GM12878 (cell line): Measurements from ENCODE around the gene NLGN1. TPM values are rescaled to one million over a fixed set of nuclear protein-coding genes. Genes with fewer than 3 reads are reported as not detected.

Source experiments
- ATAC-seq: fragments of 200-7000 bp; cut with Tn5 transposase; 3 replicates; pipeline ENCODE4 v1.9.1; 2020; ENCODE audit warnings: mild to moderate bottlenecking, moderate library complexity
- BruUV-seq: library from RNA; stranded (reverse); fragments of 400-500 nt; replicated peaks from 2 replicates; lab custom pipeline; 2021; lab: Mats Ljungman, UMichigan
- CTCF ChIA-PET: fragments of 300-600 bp; sonication (Branson Sonifier 250); formaldehyde crosslinking; extraction: SDS; loops from one replicate; lab custom pipeline; 2021; ENCODE audit warnings: inconsistent platforms; lab: Yijun Ruan, JAX
- POLR2A ChIA-PET: fragments of 350-600 bp; formaldehyde crosslinking; extraction: SDS; loops from one replicate; lab custom pipeline; 2021; ENCODE audit warnings: inconsistent platforms; lab: Charles Lee
- RAD21 ChIA-PET: fragments of 300-600 bp; sonication (Branson Sonifier 250); formaldehyde crosslinking; loops from one replicate; lab custom pipeline; 2023; ENCODE audit warnings: antibody characterized with exemption; ENCODE audit not compliant: unreplicated experiment; lab: Charles Lee
- SMC1A ChIA-PET: fragments of 300-600 bp; sonication (Branson Sonifier 250); formaldehyde crosslinking; loops from one replicate; lab custom pipeline; 2023; ENCODE audit not compliant: unreplicated experiment, uncharacterized antibody; lab: Charles Lee
- DNase-seq: peaks from one replicate; pipeline ENCODE4 v3.0.0-alpha.2; 2011; ENCODE audit warnings: low read depth, low spot score
- FAIRE-seq: peaks from 3 replicates; lab custom pipeline; 2011; peaks lifted over from hg19 to GRCh38; lab: Jason Lieb, UNC
- H2AFZ ChIP-seq: 2 replicates; pipeline ENCODE4 v1.6.0; 2011; ENCODE audit warnings: low read depth, low read length, control low read depth; ENCODE audit not compliant: control insufficient read depth
- H3K27ac ChIP-seq: 2 replicates; pipeline ENCODE4 v1.5.1; 2011; ENCODE audit warnings: control low read depth; ENCODE audit not compliant: control insufficient read depth, insufficient read depth
- H3K27me3 ChIP-seq, 2 experiments: replicated peaks in 1 of 2; 2 replicates each; pipeline versions ENCODE4 v1.6.0 to v1.6.1; 2011; ENCODE audit warnings: low read length in 1 of 2; ENCODE audit not compliant: control insufficient read depth in 2 of 2, insufficient read depth in 2 of 2
- H3K36me3 ChIP-seq, 2 experiments: 2 replicates each; pipeline ENCODE4 v1.5.1; 2011; ENCODE audit warnings: low read length in 1 of 2; ENCODE audit not compliant: control insufficient read depth in 2 of 2, insufficient read depth in 2 of 2
- H3K4me1 ChIP-seq: 2 replicates; pipeline ENCODE4 v1.6.1; 2011; ENCODE audit warnings: mild to moderate bottlenecking, low read length, moderate library complexity, mixed read lengths; ENCODE audit not compliant: control insufficient read depth, insufficient read depth
- H3K4me2 ChIP-seq: 2 replicates; pipeline ENCODE4 v1.6.0; 2011; ENCODE audit warnings: control low read depth; ENCODE audit not compliant: control insufficient read depth, insufficient read depth
- H3K4me3 ChIP-seq: fragments of 200-600 bp; sonication (generic); 2 replicates; pipeline ENCODE4 v1.5.1; 2016
- H3K79me2 ChIP-seq: 2 replicates; pipeline ENCODE4 v1.6.0; 2011; ENCODE audit warnings: low read length; ENCODE audit not compliant: control insufficient read depth, insufficient read depth
- H3K9ac ChIP-seq: 2 replicates; pipeline ENCODE4 v1.8.0; 2011; ENCODE audit warnings: low read length, control low read depth, mixed read lengths; ENCODE audit not compliant: control insufficient read depth, insufficient read depth
- H3K9me3 ChIP-seq: replicated peaks from 3 replicates; pipeline ENCODE4 v1.5.1; 2011; ENCODE audit warnings: mild to moderate bottlenecking, low read length; ENCODE audit not compliant: control insufficient read depth, insufficient read depth
- H4K20me1 ChIP-seq: 2 replicates; pipeline ENCODE4 v1.6.0; 2011; ENCODE audit not compliant: control insufficient read depth, insufficient read depth
- ATF3 ChIP-seq: IDR thresholded peaks from 2 replicates; pipeline ENCODE4 v1.6.1; 2011; ENCODE audit warnings: low read depth, mild to moderate bottlenecking, low read length, moderate library complexity, borderline replicate concordance; ENCODE audit errors: extremely low read depth
- BHLHE40 ChIP-seq, 2 experiments: fragments of 450-650 bp in 1 of 2; IDR thresholded peaks; 2 replicates each; pipeline ENCODE4 v1.6.1; 2011 to 2017; ENCODE audit warnings: low read depth in 2 of 2, borderline replicate concordance in 1 of 2, improper control_type of control experiment in 1 of 2, low read length in 1 of 2, mild to moderate bottlenecking in 1 of 2
- EP300 ChIP-seq, 2 experiments: fragments of 150-350 bp in 1 of 2; IDR thresholded peaks; 2 replicates each; pipeline ENCODE4 v1.6.1; 2011 to 2012; ENCODE audit warnings: low read depth in 2 of 2, low read length in 2 of 2, borderline replicate concordance in 1 of 2, improper control_type of control experiment in 1 of 2, inconsistent platforms in 1 of 2; ENCODE audit not compliant: control insufficient read depth in 1 of 2
- HDGF ChIP-seq: fragments of 450-650 bp; IDR thresholded peaks from 2 replicates; pipeline ENCODE4 v1.6.1; 2016; ENCODE audit warnings: antibody characterized with exemption
- JUND ChIP-seq: IDR thresholded peaks from 2 replicates; pipeline ENCODE4 v1.6.1; 2012; ENCODE audit warnings: low read depth, mild to moderate bottlenecking, low read length, improper control_type of control experiment, moderate library complexity
- NBN ChIP-seq: fragments of 450-650 bp; IDR thresholded peaks from 2 replicates; pipeline ENCODE4 v1.6.1; 2016
- NFYB ChIP-seq: IDR thresholded peaks from 2 replicates; pipeline ENCODE4 v1.6.1; 2011; ENCODE audit warnings: low read depth, mild to moderate bottlenecking, low read length, improper control_type of control experiment, moderate library complexity; ENCODE audit not compliant: insufficient read depth
- NR2F1 ChIP-seq: fragments of 450-650 bp; conservative IDR thresholded peaks from 2 replicates; pipeline ENCODE4 v1.6.1; 2017; ENCODE audit warnings: mild to moderate bottlenecking
- POU2F2 ChIP-seq: IDR thresholded peaks from 3 replicates; pipeline ENCODE4 v1.6.1; 2011; ENCODE audit warnings: low read depth, mild to moderate bottlenecking, low read length, borderline replicate concordance
- SIN3A ChIP-seq: IDR thresholded peaks from 2 replicates; pipeline ENCODE4 v1.6.1; 2012; ENCODE audit warnings: low read depth, low read length, improper control_type of control experiment
- SIX5 ChIP-seq: IDR thresholded peaks from 2 replicates; pipeline ENCODE4 v1.6.1; 2011; ENCODE audit warnings: mild to moderate bottlenecking, low read depth, low read length, moderate library complexity; ENCODE audit not compliant: severe bottlenecking
- YBX1 ChIP-seq: fragments of 450-650 bp; IDR thresholded peaks from 2 replicates; pipeline ENCODE4 v1.6.1; 2016; ENCODE audit warnings: antibody characterized with exemption
- ZBTB40 ChIP-seq: fragments of 450-650 bp; IDR thresholded peaks from 2 replicates; pipeline ENCODE4 v1.6.1; 2016; ENCODE audit warnings: mild to moderate bottlenecking, moderate library complexity, borderline replicate concordance
- ZNF622 ChIP-seq: fragments of 450-650 bp; IDR thresholded peaks from 2 replicates; pipeline ENCODE4 v1.6.1; 2017; ENCODE audit warnings: mild to moderate bottlenecking, inconsistent platforms
- WGBS: methylation state at CpG from one replicate; pipeline ENCODE4 v1.1.6; 2016; ENCODE audit warnings: low lambda C conversion rate; ENCODE audit not compliant: insufficient replicate concordance, insufficient coverage; ENCODE audit errors: missing lambda C conversion rate; 5-methylcytosine and 5-hydroxymethylcytosine counted together
- in situ Hi-C: fragments of 300-500 bp; cut with MboI; formaldehyde crosslinking; loops from 9 replicates; pipeline ENCODE4 v1.14.3; 2018; ENCODE audit warnings: mixed read lengths
- intact Hi-C: fragments of 100-400 bp; cut with micrococcal nuclease; formaldehyde crosslinking; loops from one replicate; pipeline ENCODE4 v1.14.2; 2022; ENCODE audit not compliant: unreplicated experiment
- polyA plus RNA-seq, 11 experiments: library from polyadenylated mRNA; depleted of rRNA in 4 of 11; unstranded in 6 of 11; stranded (reverse) in 5 of 11; fragments of >200 nt; fragmentation: Nextera tagmentation in 4 of 11; fragmentation: Illumina TruSeq in 1 of 11; extraction: Ambion mirVana in 4 of 11; extraction: Trizol in 1 of 11; gene quantifications; 1 replicate in 1 of 11; 2 replicates in 10 of 11; pipeline versions ENCODE4 v1.2.1 to v1.2.3, GENCODE V29; 2011 to 2016; ENCODE audit warnings: inconsistent platforms in 2 of 11, missing spikeins in 2 of 11, low read depth in 1 of 11
- total RNA-seq, 4 experiments: library from RNA; depleted of rRNA in 3 of 4; stranded (reverse); fragments of >200 nt in 3 of 4; fragmentation: Illumina TruSeq in 1 of 4; extraction: Trizol in 1 of 4; gene quantifications; 2 replicates each; pipeline versions ENCODE4 v1.2.1 to v1.2.3, GENCODE V29; 2013 to 2021

NLGN1 gene
- total and polyA plus RNA-seq, 10 of the 15 experiments (the other 5 are each of a cell fraction or from before 2014, with no cell fraction given), result not detected

- intact Hi-C loops, result no loop called here
- no peak overlapping the region for H2AFZ ChIP-seq
- H4K20me1 ChIP-seq, result no peaks in the 10 kb centered on the region
- no peaks in the 10 kb centered on the region for H3K79me2 ChIP-seq
- WGBS, result 0% methylated on average over 3 of the region's 3 CpGs
- no peaks in the 10 kb centered on the region for H3K9me3 ChIP-seq
- no peaks in the 10 kb centered on the region for H3K27me3 ChIP-seq
- no peak for DNase-seq
- CTCF ChIA-PET, result no interaction called here
- POLR2A ChIA-PET, result no interaction called here
- no peak overlapping the region for H3K27ac ChIP-seq
- H3K36me3 ChIP-seq, result no peaks in the 10 kb centered on the region
- no peaks in the 10 kb centered on the region for H3K4me1 ChIP-seq
- no peak overlapping the region for H3K4me2 ChIP-seq
- BruUV-seq, result no TSS peak
- RAD21 ChIA-PET, result no interaction called here
- H3K4me3 ChIP-seq, result no peak overlapping the region
- no peak overlapping the region for H3K9ac ChIP-seq
- in situ Hi-C loops, result no loop called here
- SMC1A ChIA-PET, result no interaction called here
- ATAC-seq, result no peak
- FAIRE-seq, result no peak
- TF ChIP-seq ZNF622 (no peak), ATF3 (no peak), NFYB (no peak), JUND (no peak), NR2F1 (no peak), BHLHE40 (IDR thresholded peaks at IDR 0.05; ENCODE audit: borderline replicate concordance in 1 of 2, low read depth in 2 of 2, low read length in 1 of 2) (no peak), ZBTB40 (no peak), SIN3A (no peak), YBX1 (no peak), HDGF (no peak), NBN (no peak), POU2F2 (no peak), SIX5 (no peak), EP300 (IDR thresholded peaks at IDR 0.05; ENCODE audit: borderline replicate concordance in 1 of 2, control insufficient read depth in 1 of 2, low read depth in 2 of 2, low read length in 2 of 2) (no peak)
Measured at GRCh38 chr3:174280186-174280585, 882.6 kb downstream of the NLGN1 start.
